HepG2 (cell line): ENCODE measurements around the gene URB1.

Experiments used
- CTCF ChIP-seq: sonication (generic); formaldehyde crosslinking; IDR thresholded peaks from 2 replicates; pipeline ENCODE4 v1.5.0; 2020; ENCODE audit warnings: mild to moderate bottlenecking, missing genetic modification reagents, moderate library complexity
- IRF2 ChIP-seq: IDR thresholded peaks from 2 replicates; pipeline ENCODE4 v1.6.1; 2018; ENCODE audit warnings: missing genetic modification reagents, missing compliant biosample characterization
- MAFF ChIP-seq: IDR thresholded peaks from 2 replicates; pipeline ENCODE4 v1.6.1; 2011; ENCODE audit warnings: low read depth, low read length, improper control_type of control experiment
- MYC ChIP-seq: sonication (generic); formaldehyde crosslinking; IDR thresholded peaks from 2 replicates; pipeline ENCODE4 v1.9.0; 2021; ENCODE audit warnings: missing genetic modification reagents, borderline replicate concordance
- NFYB ChIP-seq: sonication (generic); formaldehyde crosslinking; IDR thresholded peaks from 2 replicates; pipeline ENCODE4 v1.4.0; 2020; ENCODE audit warnings: missing genetic modification reagents
- PBX3 ChIP-seq: sonication (generic); formaldehyde crosslinking; IDR thresholded peaks from 2 replicates; pipeline ENCODE4 v1.8.1; 2023; ENCODE audit warnings: missing genetic modification reagents, inconsistent platforms, borderline replicate concordance
- ZBTB2 ChIP-seq: sonication (generic); formaldehyde crosslinking; IDR thresholded peaks from 2 replicates; pipeline ENCODE4 v1.8.0; 2022; ENCODE audit warnings: low read depth, missing genetic modification reagents
- ZNF766 ChIP-seq: sonication (generic); formaldehyde crosslinking; IDR thresholded peaks from 2 replicates; pipeline ENCODE4 v1.5.0; 2020; ENCODE audit warnings: missing genetic modification reagents, borderline replicate concordance
- ZSCAN9 ChIP-seq: IDR thresholded peaks from 2 replicates; pipeline ENCODE4 v1.6.1; 2016; ENCODE audit warnings: borderline replicate concordance
- TF ChIP-seq, protein P1 (sequence below): IDR thresholded peaks from 2 replicates; pipeline ENCODE4 v1.6.1; 2016

- TF ChIP-seq ZSCAN9 (CRISPR knock-in tag) (no peak), PBX3 (CRISPR knock-in tag) (no peak), MAFF (no peak), IRF2 (no peak), ZBTB2 (CRISPR knock-in tag) (no peak), ZNF766 (CRISPR knock-in tag) (no peak), MYC (CRISPR knock-in tag) (no peak), NFYB (CRISPR knock-in tag) (no peak), CTCF (CRISPR knock-in tag) (no peak)
- TF ChIP-seq, protein P1, sequence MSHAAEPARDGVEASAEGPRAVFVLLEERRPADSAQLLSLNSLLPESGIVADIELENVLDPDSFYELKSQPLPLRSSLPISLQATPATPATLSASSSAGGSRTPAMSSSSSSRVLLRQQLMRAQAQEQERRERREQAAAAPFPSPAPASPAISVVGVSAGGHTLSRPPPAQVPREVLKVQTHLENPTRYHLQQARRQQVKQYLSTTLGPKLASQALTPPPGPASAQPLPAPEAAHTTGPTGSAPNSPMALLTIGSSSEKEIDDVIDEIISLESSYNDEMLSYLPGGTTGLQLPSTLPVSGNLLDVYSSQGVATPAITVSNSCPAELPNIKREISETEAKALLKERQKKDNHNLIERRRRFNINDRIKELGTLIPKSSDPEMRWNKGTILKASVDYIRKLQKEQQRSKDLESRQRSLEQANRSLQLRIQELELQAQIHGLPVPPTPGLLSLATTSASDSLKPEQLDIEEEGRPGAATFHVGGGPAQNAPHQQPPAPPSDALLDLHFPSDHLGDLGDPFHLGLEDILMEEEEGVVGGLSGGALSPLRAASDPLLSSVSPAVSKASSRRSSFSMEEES, result no peak
Observed at GRCh38 chr21:32423320-32424190, 30.7 kb upstream of the URB1 start.
